Measurements from ENCODE around the gene CDK7.

GRCh38 chr5:69245031-69245430, 10.3 kb downstream of the CDK7 start:
- TF ChIP-seq CTCF (IDR thresholded peaks at IDR 0.05): no peak
- no peak for TF ChIP-seq POLR2A (IDR thresholded peaks at IDR 0.05)
